DND-41 (cell line): ENCODE data around the gene COPA.

Experiments used
- ATAC-seq: fragments of 200-7000 bp; cut with Tn5 transposase; 3 replicates; pipeline ENCODE4 v1.9.1; 2021; ENCODE audit warnings: low read depth; ENCODE audit not compliant: insufficient read depth
- DNase-seq: peaks from one replicate; pipeline ENCODE4 v3.0.0-alpha.2; 2020
- H2AFZ ChIP-seq: 2 replicates; pipeline ENCODE4 v1.6.0; 2012; ENCODE audit warnings: low read depth, low read length
- H3K27ac ChIP-seq: 2 replicates; pipeline ENCODE4 v1.5.1; 2012; ENCODE audit warnings: low read length, inconsistent platforms
- H3K27me3 ChIP-seq: fragments of 200-600 bp; sonication (generic); 2 replicates; pipeline ENCODE4 v1.6.0; 2012; ENCODE audit warnings: low read length, mild to moderate bottlenecking, inconsistent platforms; ENCODE audit not compliant: insufficient read depth, poor library complexity
- H3K36me3 ChIP-seq: 2 replicates; pipeline ENCODE4 v1.5.1; 2012; ENCODE audit warnings: low read length, inconsistent platforms; ENCODE audit not compliant: insufficient read depth
- H3K4me1 ChIP-seq: 2 replicates; pipeline ENCODE4 v1.5.1; 2012; ENCODE audit warnings: mild to moderate bottlenecking, low read length; ENCODE audit not compliant: insufficient read depth
- H3K4me2 ChIP-seq: 2 replicates; pipeline ENCODE4 v1.6.0; 2012; ENCODE audit warnings: mild to moderate bottlenecking, moderate library complexity, low read length, inconsistent platforms; ENCODE audit not compliant: insufficient read depth
- H3K4me3 ChIP-seq, 2 experiments: fragments of 200-600 bp in 1 of 2; shearing (Covaris generic) in 1 of 2; 2 replicates each; pipeline ENCODE4 v1.5.1; 2012 to 2016; ENCODE audit warnings: inconsistent platforms in 2 of 2, low read length in 2 of 2, mild to moderate bottlenecking in 2 of 2, low read depth in 1 of 2, moderate library complexity in 1 of 2
- H3K79me2 ChIP-seq: 2 replicates; pipeline ENCODE4 v1.6.0; 2012; ENCODE audit warnings: low read length, inconsistent platforms; ENCODE audit not compliant: insufficient read depth
- H3K9ac ChIP-seq: 2 replicates; pipeline ENCODE4 v1.6.0; 2012; ENCODE audit warnings: low read depth, mild to moderate bottlenecking, inconsistent platforms, low read length, moderate library complexity
- H3K9me3 ChIP-seq: 2 replicates; pipeline ENCODE4 v1.5.1; 2012; ENCODE audit warnings: low read length, moderate library complexity, mild to moderate bottlenecking, inconsistent platforms; ENCODE audit not compliant: insufficient read depth, severe bottlenecking
- H4K20me1 ChIP-seq: 2 replicates; pipeline ENCODE4 v1.6.0; 2012; ENCODE audit warnings: low read length; ENCODE audit not compliant: insufficient read depth
- EZH2 ChIP-seq: IDR thresholded peaks from 3 replicates; pipeline ENCODE4 v1.6.1; 2012; ENCODE audit warnings: borderline replicate concordance, low read depth, mild to moderate bottlenecking, moderate library complexity, low read length, inconsistent platforms; ENCODE audit not compliant: severe bottlenecking
- TF ChIP-seq, protein P1 (sequence below): IDR thresholded peaks from 2 replicates; pipeline ENCODE4 v1.5.1; 2012; ENCODE audit warnings: borderline replicate concordance, low read length, moderate library complexity, mild to moderate bottlenecking; ENCODE audit not compliant: poor library complexity, severe bottlenecking; ENCODE audit errors: extremely low read depth

COPA gene

DNA sequence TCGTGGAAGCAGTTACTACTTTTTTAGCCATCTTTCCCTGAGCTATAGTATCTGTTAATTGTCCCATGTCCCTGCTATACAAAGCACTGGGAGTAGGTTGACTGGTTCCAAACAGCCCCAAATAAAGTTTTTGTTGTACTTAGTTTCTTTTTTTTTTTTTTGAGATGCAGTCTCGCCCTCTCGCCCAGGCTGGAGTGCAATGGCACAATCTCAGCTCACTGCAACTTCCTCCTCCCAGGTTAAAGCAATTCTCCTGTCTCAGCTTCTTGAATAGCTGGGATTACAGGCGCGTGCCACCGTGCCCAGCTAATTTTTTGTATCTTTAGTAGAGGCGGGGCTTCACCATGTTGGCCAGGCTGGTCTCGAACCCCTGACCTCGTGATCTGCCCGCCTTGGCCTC, 3.4 kb upstream of the COPA start:
- Histone ChIP-seq H3K27me3 (no peaks in the 10 kb centered on the region), H3K4me3 (no peak overlapping the region), H3K4me1 (peaks cover 22% of the 10 kb centered on the region), H3K79me2 (peaks cover 36% of the 10 kb centered on the region), H3K4me2 (no peak overlapping the region), H3K9ac (no peak overlapping the region), H3K27ac (no peak overlapping the region), H3K36me3 (peaks cover 48% of the 10 kb centered on the region), H2AFZ (no peak overlapping the region), H4K20me1 (no peaks in the 10 kb centered on the region), H3K9me3 (no peaks in the 10 kb centered on the region)
- ATAC-seq (no peak), DNase-seq (no peak)
- TF ChIP-seq, protein P1, sequence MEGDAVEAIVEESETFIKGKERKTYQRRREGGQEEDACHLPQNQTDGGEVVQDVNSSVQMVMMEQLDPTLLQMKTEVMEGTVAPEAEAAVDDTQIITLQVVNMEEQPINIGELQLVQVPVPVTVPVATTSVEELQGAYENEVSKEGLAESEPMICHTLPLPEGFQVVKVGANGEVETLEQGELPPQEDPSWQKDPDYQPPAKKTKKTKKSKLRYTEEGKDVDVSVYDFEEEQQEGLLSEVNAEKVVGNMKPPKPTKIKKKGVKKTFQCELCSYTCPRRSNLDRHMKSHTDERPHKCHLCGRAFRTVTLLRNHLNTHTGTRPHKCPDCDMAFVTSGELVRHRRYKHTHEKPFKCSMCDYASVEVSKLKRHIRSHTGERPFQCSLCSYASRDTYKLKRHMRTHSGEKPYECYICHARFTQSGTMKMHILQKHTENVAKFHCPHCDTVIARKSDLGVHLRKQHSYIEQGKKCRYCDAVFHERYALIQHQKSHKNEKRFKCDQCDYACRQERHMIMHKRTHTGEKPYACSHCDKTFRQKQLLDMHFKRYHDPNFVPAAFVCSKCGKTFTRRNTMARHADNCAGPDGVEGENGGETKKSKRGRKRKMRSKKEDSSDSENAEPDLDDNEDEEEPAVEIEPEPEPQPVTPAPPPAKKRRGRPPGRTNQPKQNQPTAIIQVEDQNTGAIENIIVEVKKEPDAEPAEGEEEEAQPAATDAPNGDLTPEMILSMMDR, result no peak
- TF ChIP-seq EZH2, result no peak

DNA sequence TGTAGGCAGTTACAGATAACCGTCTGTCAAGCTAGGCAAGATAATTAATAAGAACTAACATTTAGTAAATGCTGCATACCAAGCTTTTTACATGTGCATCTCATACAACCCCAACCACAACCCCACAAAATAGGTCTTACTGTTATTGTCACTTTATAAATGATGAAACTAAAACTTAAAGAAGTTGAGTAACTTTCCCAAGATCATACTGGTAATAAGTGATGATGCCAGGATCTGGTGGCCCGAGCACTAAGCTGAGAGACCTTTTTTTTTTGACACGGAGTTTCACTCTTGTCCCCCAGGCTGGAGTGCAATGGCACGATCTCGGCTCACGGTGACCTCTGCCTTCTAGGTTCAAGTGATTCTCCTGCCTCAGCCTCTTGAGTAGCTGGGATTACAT, 1.9 kb upstream of the COPA start:
- Histone ChIP-seq H4K20me1 (peaks cover 8% of the 10 kb centered on the region; the same call in 1 of the 2 replicates), H3K27ac (no peak overlapping the region), H3K9me3 (no peaks in the 10 kb centered on the region), H2AFZ (no peak overlapping the region), H3K79me2 (peaks cover 51% of the 10 kb centered on the region), H3K4me3 (no peak overlapping the region), H3K4me1 (peaks cover 32% of the 10 kb centered on the region), H3K4me2 (peak overlapping the region; percentile 79; the same call in 1 of the 2 replicates), H3K27me3 (no peaks in the 10 kb centered on the region), H3K36me3 (peaks cover 44% of the 10 kb centered on the region), H3K9ac (no peak overlapping the region)
- TF ChIP-seq EZH2, result no peak
- TF ChIP-seq, protein P1, result no peak
- DNase-seq (no peak), ATAC-seq (no peak)

DNA sequence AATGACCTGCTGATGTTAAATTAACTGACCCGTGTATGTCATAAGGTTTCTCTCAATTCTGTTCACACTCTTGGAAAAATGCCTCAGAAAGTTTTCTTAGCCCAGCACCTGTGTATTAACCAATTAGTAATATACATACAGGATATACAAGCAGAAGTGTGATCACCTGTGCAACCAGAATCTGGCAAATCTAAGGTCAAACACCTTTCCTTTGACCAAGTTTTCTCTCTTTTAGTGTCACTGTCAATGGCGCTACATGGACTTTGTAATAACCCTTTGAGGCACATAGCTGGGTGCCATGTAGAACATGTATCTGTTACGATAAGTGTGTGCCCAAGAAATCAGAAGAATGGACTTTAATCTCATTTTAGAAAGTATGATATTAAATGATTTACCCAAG, 1.2 kb upstream of the COPA start:
- 0 out of 2 replicates have a peak overlapping the region, but pooled peaks have one; percentile 95 for H2AFZ ChIP-seq
- H3K36me3 ChIP-seq, result peaks cover 44% of the 10 kb centered on the region
- H3K4me3 ChIP-seq, result peak overlapping the region; percentile 47 to 89
- ATAC-seq (no peak), DNase-seq (no peak)
- peaks cover 8% of the 10 kb centered on the region; the same call in 1 of the 2 replicates for H4K20me1 ChIP-seq
- H3K9me3 ChIP-seq, result no peaks in the 10 kb centered on the region
- peak overlapping the region; percentile 75 for H3K9ac ChIP-seq
- no peak for TF ChIP-seq EZH2
- TF ChIP-seq, protein P1, result no peak
- peak overlapping the region; percentile 79 for H3K4me2 ChIP-seq
- H3K27me3 ChIP-seq, result no peaks in the 10 kb centered on the region
- peaks cover 32% of the 10 kb centered on the region for H3K4me1 ChIP-seq
- H3K27ac ChIP-seq, result peak overlapping the region; percentile 92
- H3K79me2 ChIP-seq, result peaks cover 58% of the 10 kb centered on the region

DNA sequence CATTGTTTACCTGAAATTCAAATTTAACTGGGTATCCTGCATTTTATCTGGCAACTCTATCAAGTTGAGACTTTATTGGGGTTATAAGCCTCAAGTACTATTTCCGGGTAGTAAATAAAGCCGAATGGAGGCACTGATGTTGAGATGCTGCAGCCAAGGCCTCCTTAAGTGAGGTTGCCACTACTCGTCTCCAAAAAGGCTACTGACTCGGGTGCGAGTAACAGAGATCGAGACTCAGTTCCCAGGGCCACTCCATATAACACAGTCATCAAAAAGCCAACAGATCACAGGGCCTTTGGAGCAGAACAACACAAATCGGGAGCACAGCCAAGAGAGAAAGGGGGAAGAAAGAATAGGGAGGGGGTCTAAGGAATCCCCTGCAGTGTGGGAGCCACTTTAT, 524 bp downstream of the COPA start:
- peaks cover 8% of the 10 kb centered on the region; the same call in 1 of the 2 replicates for H4K20me1 ChIP-seq
- H3K4me1 ChIP-seq, result peaks cover 32% of the 10 kb centered on the region
- peak overlapping the region; percentile 95 for H2AFZ ChIP-seq
- ATAC-seq, result peak; percentile 5; the same call in 2 of the 3 replicates
- TF ChIP-seq, protein P1, result no peak
- peak overlapping the region; percentile 92 for H3K27ac ChIP-seq
- no peaks in the 10 kb centered on the region for H3K9me3 ChIP-seq
- H3K79me2 ChIP-seq, result peaks cover 66% of the 10 kb centered on the region
- peak overlapping the region; percentile 72 for H3K4me2 ChIP-seq
- H3K4me3 ChIP-seq, result peak overlapping the region; percentile 47 to 89
- H3K27me3 ChIP-seq, result no peaks in the 10 kb centered on the region
- DNase-seq, result no peak
- peak overlapping the region; percentile 75 for H3K9ac ChIP-seq
- H3K36me3 ChIP-seq, result peaks cover 45% of the 10 kb centered on the region
